Kidney (tissue), 14 donors: ENCODE results near the gene PSMG2. TPM values are rescaled to one million over a fixed set of nuclear protein-coding genes. Genes with fewer than 3 reads are reported as not detected.

ENCODE experiments used
- DNase-seq, 5 donors: peaks; one replicate each; pipeline ENCODE4 v3.0.0-alpha.2; 2013 to 2020
- FAIRE-seq: peaks from 2 replicates; lab custom pipeline; 2012; peaks lifted over from hg19 to GRCh38; lab: Jason Lieb, UNC
- H3K27ac ChIP-seq, 2 donors: one replicate each; pipeline ENCODE4 v1.7.0; 2013; ENCODE audit warnings: low read depth in 2 of 2, low read length in 2 of 2, inconsistent platforms in 1 of 2
- H3K27me3 ChIP-seq: one replicate; pipeline ENCODE4 v1.7.1; 2013; ENCODE audit warnings: low read length, inconsistent platforms; ENCODE audit not compliant: control insufficient read depth, insufficient read depth
- H3K36me3 ChIP-seq, 3 donors: one replicate each; pipeline versions ENCODE4 v1.7.0 to v1.7.1; 2013; ENCODE audit warnings: low read length in 3 of 3, control low read depth in 1 of 3, inconsistent platforms in 1 of 3; ENCODE audit not compliant: insufficient read depth in 3 of 3, control insufficient read depth in 2 of 3
- H3K4me1 ChIP-seq, 3 donors: one replicate each; pipeline versions ENCODE4 v1.7.0 to v1.7.1; 2013; ENCODE audit warnings: low read length in 3 of 3, inconsistent platforms in 1 of 3, low read depth in 1 of 3; ENCODE audit not compliant: control insufficient read depth in 2 of 3, insufficient read depth in 2 of 3
- H3K4me3 ChIP-seq, 3 donors: one replicate each; pipeline versions ENCODE4 v1.7.0 to v1.8.1; 2013; ENCODE audit warnings: low read length in 3 of 3, control low read depth in 1 of 3, inconsistent platforms in 1 of 3
- H3K9ac ChIP-seq, 3 donors: one replicate each; pipeline versions ENCODE4 v1.7.0 to v1.7.1; 2013; ENCODE audit warnings: low read length in 3 of 3, control low read depth in 1 of 3, inconsistent platforms in 1 of 3
- H3K9me3 ChIP-seq, 3 donors: one replicate each; pipeline versions ENCODE4 v1.7.0 to v1.7.1; 2013; ENCODE audit warnings: low read length in 3 of 3, control low read depth in 1 of 3, inconsistent platforms in 1 of 3; ENCODE audit not compliant: control insufficient read depth in 2 of 3, insufficient read depth in 1 of 3
- intact Hi-C: fragments of 100-400 bp; cut with DNase I; formaldehyde crosslinking; loops from one replicate; pipeline ENCODE4 v1.11.1; 2022
- polyA plus RNA-seq: library from polyadenylated mRNA; stranded (reverse); fragments of 350-450 nt; fragmentation: Illumina TruSeq; extraction: RNeasy Lipid Tissue Mini Kit (QIAGEN cat#74804); gene quantifications from one replicate; pipeline ENCODE4 v1.2.3, GENCODE V29; 2014; ENCODE audit warnings: low read depth, low replicate concordance; ENCODE audit not compliant: insufficient read depth
- total RNA-seq: library from RNA; stranded (reverse); fragmentation: NEBNext Ultra II Directional; extraction: Animal tissue kit (Norgen Biotek cat#: 25700); gene quantifications from one replicate; pipeline ENCODE4 v1.2.1, GENCODE V29; 2021
- TF ChIP-seq, protein P1 (sequence below): IDR thresholded peaks from 3 replicates; pipeline ENCODE4 v1.5.1; 2012; ENCODE audit warnings: mild to moderate bottlenecking, moderate library complexity, borderline replicate concordance; ENCODE audit not compliant: insufficient read depth; ENCODE audit errors: extremely low read depth
- donor health status: control.
- donor health status: control.
- donor health status: control.
- donor health status: control.
- donor health status: control.
- donor health status: DM: yes; HTN: yes; CAD: no.
- donor health status: Normal renal cell carcinoma (clear cell type).

The PSMG2 gene
- total and polyA plus RNA-seq, 2 donors from 2014 or later, result 66.2 to 108 TPM

DNA sequence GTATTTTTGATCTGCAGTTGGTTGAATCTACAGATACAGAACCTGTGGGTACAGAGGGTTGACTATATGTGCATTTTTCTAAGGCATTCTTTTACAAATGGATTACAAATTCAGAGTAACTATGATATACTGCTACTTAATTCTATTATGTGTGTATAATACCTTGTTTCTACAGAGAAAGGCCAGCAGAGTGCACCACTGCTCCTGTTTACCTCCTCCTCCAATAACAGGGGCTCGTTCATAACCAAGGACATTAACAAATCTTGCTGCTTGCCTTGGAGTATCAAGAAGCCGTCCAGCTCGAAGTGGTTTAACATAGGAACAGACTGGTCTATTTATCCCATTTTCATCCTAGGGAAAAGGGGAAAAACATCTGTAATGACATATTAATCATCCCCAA is 16.7 kb upstream of the PSMG2 start:
- TF ChIP-seq, protein P1, sequence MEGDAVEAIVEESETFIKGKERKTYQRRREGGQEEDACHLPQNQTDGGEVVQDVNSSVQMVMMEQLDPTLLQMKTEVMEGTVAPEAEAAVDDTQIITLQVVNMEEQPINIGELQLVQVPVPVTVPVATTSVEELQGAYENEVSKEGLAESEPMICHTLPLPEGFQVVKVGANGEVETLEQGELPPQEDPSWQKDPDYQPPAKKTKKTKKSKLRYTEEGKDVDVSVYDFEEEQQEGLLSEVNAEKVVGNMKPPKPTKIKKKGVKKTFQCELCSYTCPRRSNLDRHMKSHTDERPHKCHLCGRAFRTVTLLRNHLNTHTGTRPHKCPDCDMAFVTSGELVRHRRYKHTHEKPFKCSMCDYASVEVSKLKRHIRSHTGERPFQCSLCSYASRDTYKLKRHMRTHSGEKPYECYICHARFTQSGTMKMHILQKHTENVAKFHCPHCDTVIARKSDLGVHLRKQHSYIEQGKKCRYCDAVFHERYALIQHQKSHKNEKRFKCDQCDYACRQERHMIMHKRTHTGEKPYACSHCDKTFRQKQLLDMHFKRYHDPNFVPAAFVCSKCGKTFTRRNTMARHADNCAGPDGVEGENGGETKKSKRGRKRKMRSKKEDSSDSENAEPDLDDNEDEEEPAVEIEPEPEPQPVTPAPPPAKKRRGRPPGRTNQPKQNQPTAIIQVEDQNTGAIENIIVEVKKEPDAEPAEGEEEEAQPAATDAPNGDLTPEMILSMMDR, result no peak
- no peaks in the 10 kb centered on the region for H3K27me3 ChIP-seq
- intact Hi-C loops, result no loop called here
- FAIRE-seq (no peak), DNase-seq (no peak)
- H3K9ac ChIP-seq, result no peak overlapping the region
- H3K4me1 ChIP-seq, result no peaks in the 10 kb centered on the region
- no peaks in the 10 kb centered on the region for H3K9me3 ChIP-seq
- no peaks in the 10 kb centered on the region for H3K36me3 ChIP-seq
- no peak overlapping the region for H3K27ac ChIP-seq
- H3K4me3 ChIP-seq, result no peak overlapping the region

DNA sequence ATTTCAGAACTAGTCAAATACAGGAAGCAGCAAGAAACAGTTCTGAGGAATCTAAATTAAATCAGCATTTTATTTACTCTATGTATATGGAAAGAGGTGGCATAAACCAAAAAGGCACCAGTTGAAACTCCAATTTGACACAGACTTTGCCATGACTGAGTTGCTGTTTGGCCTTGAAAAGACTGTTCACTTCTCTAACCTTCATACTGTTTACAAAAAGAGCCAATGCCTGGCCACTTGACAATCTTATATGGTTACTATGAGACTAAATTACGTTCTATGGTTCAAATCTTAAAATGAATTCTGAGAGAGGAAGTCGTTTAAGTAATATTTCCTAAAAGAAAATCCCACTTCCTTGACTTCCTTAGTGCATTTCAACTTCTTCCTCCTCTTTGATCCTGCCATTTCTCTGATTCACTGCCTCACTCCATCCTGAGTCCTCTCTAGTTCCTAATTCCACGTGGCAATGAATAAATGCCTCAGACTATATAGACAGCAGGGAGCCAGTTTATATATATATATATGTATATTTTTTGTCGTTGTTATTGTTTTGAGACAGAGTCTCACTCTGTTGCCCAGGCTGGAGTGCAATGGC is 13.5 kb upstream of the PSMG2 start:
- H3K9ac ChIP-seq, result no peak overlapping the region
- DNase-seq (no peak), FAIRE-seq (no peak)
- no peaks in the 10 kb centered on the region for H3K4me1 ChIP-seq
- H3K36me3 ChIP-seq, result peaks cover 0 to 3% (median 2%) of the 10 kb centered on the region in 3 donors
- no peaks in the 10 kb centered on the region for H3K9me3 ChIP-seq
- TF ChIP-seq, protein P1, result no peak
- H3K27ac ChIP-seq, result no peak overlapping the region
- H3K27me3 ChIP-seq, result no peaks in the 10 kb centered on the region
- H3K4me3 ChIP-seq, result no peak overlapping the region
- intact Hi-C loops, result no loop called here

DNA sequence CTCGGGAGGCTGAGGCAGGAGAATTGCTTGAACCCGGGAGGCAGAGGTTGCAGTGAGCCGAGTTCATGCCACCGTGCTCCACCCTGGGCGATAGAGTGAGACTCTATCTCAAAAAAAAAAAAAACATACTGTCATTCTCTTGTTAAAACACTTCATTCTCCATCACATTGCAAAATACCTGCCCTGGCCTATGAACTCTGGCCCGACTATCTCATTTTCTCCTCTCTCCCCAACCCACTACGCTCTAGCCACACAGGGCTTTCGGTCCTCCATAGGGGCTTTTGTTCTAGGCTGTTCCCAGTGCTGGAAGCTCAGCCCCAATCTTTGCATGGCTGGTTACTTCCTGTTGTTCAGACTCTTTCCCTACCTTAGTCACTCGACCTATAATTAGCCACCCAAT is 10.6 kb upstream of the PSMG2 start:
- H3K27me3 ChIP-seq, result no peaks in the 10 kb centered on the region
- H3K4me1 ChIP-seq, result no peaks in the 10 kb centered on the region
- H3K9ac ChIP-seq, result no peak overlapping the region
- no peak overlapping the region for H3K27ac ChIP-seq
- intact Hi-C loops, result no loop called here
- H3K4me3 ChIP-seq, result no peak overlapping the region
- no peaks in the 10 kb centered on the region for H3K9me3 ChIP-seq
- TF ChIP-seq, protein P1, result no peak
- no peak for DNase-seq
- peaks cover 2 to 5% (median 4%) of the 10 kb centered on the region in 3 donors for H3K36me3 ChIP-seq
- no peak for FAIRE-seq

DNA sequence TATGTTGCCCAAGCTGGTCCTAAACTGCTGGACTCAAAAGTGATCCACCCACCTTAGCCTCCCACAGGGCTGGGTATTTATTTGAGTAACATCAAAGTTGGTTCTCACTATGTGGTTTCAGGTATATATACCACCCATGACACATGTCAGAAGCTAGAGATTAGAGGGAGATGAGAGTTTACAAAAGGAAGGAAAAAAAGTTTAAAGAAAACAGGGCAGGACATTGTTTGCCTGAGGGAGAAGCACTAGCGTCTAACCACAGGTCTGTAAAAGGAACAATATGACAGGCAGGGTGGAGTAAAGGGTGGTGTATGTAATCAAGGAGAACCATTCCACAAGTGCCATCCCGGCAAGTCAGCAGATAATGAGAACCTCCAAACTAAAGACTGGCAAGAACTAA is 8.8 kb upstream of the PSMG2 start:
- no peaks in the 10 kb centered on the region for H3K9me3 ChIP-seq
- TF ChIP-seq, protein P1, result no peak
- no peaks in the 10 kb centered on the region for H3K27me3 ChIP-seq
- intact Hi-C loops, result no loop called here
- no peak overlapping the region for H3K4me3 ChIP-seq
- FAIRE-seq, result no peak
- H3K27ac ChIP-seq, result no peak overlapping the region
- H3K9ac ChIP-seq, result no peak overlapping the region
- DNase-seq, result no peak
- H3K4me1 ChIP-seq, result no peaks in the 10 kb centered on the region
- H3K36me3 ChIP-seq, result peaks cover 5 to 7% (median 7%) of the 10 kb centered on the region in 3 donors
